ENCODE results near the gene SLC6A6.

SLC6A6 gene

DNA sequence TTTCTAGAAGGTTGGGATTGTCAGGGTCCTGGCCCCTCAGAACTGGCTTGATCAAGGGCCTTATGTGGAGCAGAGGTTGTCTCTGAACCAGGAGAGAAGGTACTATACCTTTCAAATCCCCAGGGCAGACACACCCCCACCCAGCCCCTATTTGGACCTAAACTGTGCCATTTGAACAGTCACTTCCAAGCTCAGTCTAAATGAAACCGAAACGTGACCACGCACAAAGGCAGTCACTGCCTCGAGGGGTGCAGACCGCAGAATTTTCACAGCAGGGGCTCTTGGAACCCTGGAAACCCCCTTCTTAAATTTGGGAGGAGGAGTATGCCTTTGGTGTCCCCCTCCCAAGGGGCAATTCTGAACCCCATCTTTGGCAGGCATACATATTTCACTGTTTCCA lies 84.1 kb downstream of the SLC6A6 start:
- Histone ChIP-seq H3K27ac (no peak overlapping the region), H3K79me2 (no peaks in the 10 kb centered on the region), H3K27me3 (ENCODE audit: control insufficient read depth, insufficient read depth, low read length) (no peaks in the 10 kb centered on the region), H3K36me3 (ENCODE audit: control insufficient read depth, insufficient read depth, low read length) (no peaks in the 10 kb centered on the region), H2AFZ (no peak overlapping the region), H3K9ac (no peak overlapping the region), H3K4me2 (ENCODE audit: low read length) (no peak overlapping the region), H3K4me1 (no peaks in the 10 kb centered on the region), H3K9me3 (ENCODE audit: control insufficient read depth, low read length) (no peaks in the 10 kb centered on the region), H3K4me3 (ENCODE audit: low read depth, low read length) (no peak overlapping the region)
- TF ChIP-seq CTCF (IDR thresholded peaks at IDR 0.05), result no peak

GRCh38 chr3:14487086-14487485 lies 84.7 kb downstream of the SLC6A6 start:
- no peaks in the 10 kb centered on the region for H3K79me2 ChIP-seq
- H3K27me3 ChIP-seq (ENCODE audit: control insufficient read depth, insufficient read depth, low read length), result no peaks in the 10 kb centered on the region
- no peak for TF ChIP-seq CTCF (IDR thresholded peaks at IDR 0.05)
- H3K9me3 ChIP-seq (ENCODE audit: control insufficient read depth, low read length), result no peaks in the 10 kb centered on the region
- H2AFZ ChIP-seq, result no peak overlapping the region
- no peak overlapping the region for H3K27ac ChIP-seq
- no peaks in the 10 kb centered on the region for H3K36me3 ChIP-seq (ENCODE audit: control insufficient read depth, insufficient read depth, low read length)
- no peak overlapping the region for H3K9ac ChIP-seq
- H3K4me3 ChIP-seq (ENCODE audit: low read depth, low read length), result no peak overlapping the region
- H3K4me2 ChIP-seq (ENCODE audit: low read length), result no peak overlapping the region
- no peaks in the 10 kb centered on the region for H3K4me1 ChIP-seq

GRCh38 chr3:14487821-14488220 lies 85.4 kb downstream of the SLC6A6 start:
- no peaks in the 10 kb centered on the region for H3K36me3 ChIP-seq (ENCODE audit: control insufficient read depth, insufficient read depth, low read length)
- TF ChIP-seq CTCF (IDR thresholded peaks at IDR 0.05), result no peak
- H3K4me2 ChIP-seq (ENCODE audit: low read length), result no peak overlapping the region
- no peak overlapping the region for H3K4me3 ChIP-seq (ENCODE audit: low read depth, low read length)
- H2AFZ ChIP-seq, result no peak overlapping the region
- no peaks in the 10 kb centered on the region for H3K4me1 ChIP-seq
- no peak overlapping the region for H3K27ac ChIP-seq
- H3K27me3 ChIP-seq (ENCODE audit: control insufficient read depth, insufficient read depth, low read length), result no peaks in the 10 kb centered on the region
- H3K9ac ChIP-seq, result no peak overlapping the region
- no peaks in the 10 kb centered on the region for H3K79me2 ChIP-seq
- no peaks in the 10 kb centered on the region for H3K9me3 ChIP-seq (ENCODE audit: control insufficient read depth, low read length)

- TF ChIP-seq CTCF (IDR thresholded peaks at IDR 0.05), result no peak
- H3K4me1 ChIP-seq, result no peaks in the 10 kb centered on the region
- H3K27me3 ChIP-seq (ENCODE audit: control insufficient read depth, insufficient read depth, low read length), result no peaks in the 10 kb centered on the region
- H3K4me2 ChIP-seq (ENCODE audit: low read length), result no peak overlapping the region
- no peaks in the 10 kb centered on the region for H3K79me2 ChIP-seq
- no peak overlapping the region for H2AFZ ChIP-seq
- no peaks in the 10 kb centered on the region for H3K36me3 ChIP-seq (ENCODE audit: control insufficient read depth, insufficient read depth, low read length)
- no peak overlapping the region for H3K27ac ChIP-seq
- no peak overlapping the region for H3K4me3 ChIP-seq (ENCODE audit: low read depth, low read length)
- H3K9me3 ChIP-seq (ENCODE audit: control insufficient read depth, low read length), result no peaks in the 10 kb centered on the region
- no peak overlapping the region for H3K9ac ChIP-seq
Measured at GRCh38 chr3:14488286-14489041, 86.1 kb downstream of the SLC6A6 start.

DNA sequence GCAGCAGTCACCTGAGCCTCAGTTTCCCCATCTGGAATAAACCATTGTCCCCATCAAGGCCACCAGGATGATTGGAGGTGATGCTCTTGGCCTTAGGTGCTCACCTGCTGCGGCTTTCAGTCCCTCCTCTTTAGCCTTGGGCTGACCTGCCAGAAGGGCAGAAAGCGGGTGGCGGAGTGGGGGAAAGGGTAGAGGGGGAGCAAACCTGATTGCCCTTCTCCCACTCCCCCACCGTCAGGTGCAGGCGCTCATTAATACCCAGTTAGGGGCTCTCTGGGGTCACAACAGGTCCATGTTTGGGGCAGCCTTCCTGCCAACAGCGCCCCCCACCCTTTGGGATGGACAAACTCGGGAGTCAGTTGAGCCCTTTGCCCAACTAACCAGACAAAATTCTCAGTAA lies 87.2 kb downstream of the SLC6A6 start:
- no peak for TF ChIP-seq CTCF (IDR thresholded peaks at IDR 0.05)
- Histone ChIP-seq H3K4me2 (ENCODE audit: low read length) (no peak overlapping the region), H3K27ac (no peak overlapping the region), H3K79me2 (no peaks in the 10 kb centered on the region), H3K9ac (no peak overlapping the region), H3K4me3 (ENCODE audit: low read depth, low read length) (no peak overlapping the region), H3K9me3 (ENCODE audit: control insufficient read depth, low read length) (no peaks in the 10 kb centered on the region), H2AFZ (no peak overlapping the region), H3K27me3 (ENCODE audit: control insufficient read depth, insufficient read depth, low read length) (no peaks in the 10 kb centered on the region), H3K36me3 (ENCODE audit: control insufficient read depth, insufficient read depth, low read length) (no peaks in the 10 kb centered on the region), H3K4me1 (no peaks in the 10 kb centered on the region)
